SK-N-SH (cell line): ENCODE results near the gene MAP3K9. TPM values are rescaled to one million over a fixed set of nuclear protein-coding genes. Genes with fewer than 3 reads are reported as not detected.

Source experiments
- CTCF ChIA-PET: fragments of 300-600, 350-600 bp; formaldehyde crosslinking; extraction: SDS; loops from one replicate; lab custom pipeline; 2021; lab: Yijun Ruan, JAX
- POLR2A ChIA-PET: fragments of 350-600 bp; sonication (Branson Sonifier 250); formaldehyde crosslinking; extraction: SDS; loops from one replicate; lab custom pipeline; 2020; ENCODE audit warnings: antibody characterized with exemption, inconsistent platforms; lab: Yijun Ruan, JAX
- DNase-seq: peaks from one replicate; pipeline ENCODE4 v3.0.0; 2012
- H2AFZ ChIP-seq: fragments of 200-600 bp; sonication (generic); 2 replicates; pipeline ENCODE4 v1.8.1; 2016; ENCODE audit warnings: antibody characterized with exemption, mild to moderate bottlenecking, low read depth
- H3F3A ChIP-seq: fragments of 200-600 bp; sonication (generic); replicated peaks from 2 replicates; pipeline ENCODE3; 2016; ENCODE audit warnings: antibody characterized with exemption, mild to moderate bottlenecking; ENCODE audit not compliant: insufficient read depth
- H3K27ac ChIP-seq, 2 experiments: fragments of 200-500 bp in 1 of 2; fragments of 200-600 bp in 1 of 2; sonication (Bioruptor generic) in 1 of 2; sonication (generic), shearing (Covaris generic) in 1 of 2; 2 replicates each; pipeline versions ENCODE4 v1.5.1 to v1.6.1; 2014 to 2016; ENCODE audit warnings: low read depth in 2 of 2, inconsistent platforms in 1 of 2, low read length in 1 of 2, mild to moderate bottlenecking in 1 of 2, mixed read lengths in 1 of 2
- H3K27me3 ChIP-seq: fragments of 200-600 bp; sonication (generic), shearing (Covaris generic); 2 replicates; pipeline ENCODE4 v1.6.1; 2016; ENCODE audit warnings: mixed run types; ENCODE audit not compliant: insufficient read depth
- H3K36me3 ChIP-seq, 2 experiments: fragments of 200-500 bp in 1 of 2; fragments of 200-600 bp in 1 of 2; sonication (Bioruptor generic) in 1 of 2; sonication (generic) in 1 of 2; replicated peaks in 1 of 2; 2 replicates each; pipeline versions ENCODE3 to v1.5.1; 2014 to 2016; ENCODE audit warnings: low read length in 1 of 2, mild to moderate bottlenecking in 1 of 2; ENCODE audit not compliant: insufficient read depth in 2 of 2, control insufficient read depth in 1 of 2
- H3K4me1 ChIP-seq, 2 experiments: fragments of 200-500 bp in 1 of 2; fragments of 200-600 bp in 1 of 2; sonication (Bioruptor generic) in 1 of 2; sonication (generic), shearing (Covaris generic) in 1 of 2; 2 replicates each; pipeline versions ENCODE4 v1.5.1 to v1.6.1; 2014 to 2016; ENCODE audit warnings: low read depth in 1 of 2, low read length in 1 of 2, mixed run types in 1 of 2; ENCODE audit not compliant: insufficient read depth in 2 of 2, control insufficient read depth in 1 of 2
- H3K4me2 ChIP-seq: fragments of 200-600 bp; sonication (generic), shearing (Covaris generic); 2 replicates; pipeline ENCODE4 v1.6.1; 2017; ENCODE audit warnings: mixed run types
- H3K4me3 ChIP-seq, 2 experiments: fragments of 200-500 bp in 1 of 2; fragments of 200-600 bp in 1 of 2; sonication (Bioruptor generic) in 1 of 2; sonication (generic), shearing (Covaris generic) in 1 of 2; 2 replicates each; pipeline versions ENCODE4 v1.5.1 to v1.8.1; 2014 to 2016; ENCODE audit warnings: low read depth in 2 of 2, inconsistent platforms in 1 of 2, low read length in 1 of 2, mild to moderate bottlenecking in 1 of 2, mixed read lengths in 1 of 2, moderate library complexity in 1 of 2
- H3K79me2 ChIP-seq: fragments of 200-600 bp; sonication (generic); 2 replicates; pipeline ENCODE4 v1.8.1; 2017; ENCODE audit warnings: mild to moderate bottlenecking; ENCODE audit not compliant: insufficient read depth
- H3K9ac ChIP-seq: fragments of 200-600 bp; sonication (generic); 2 replicates; pipeline ENCODE4 v1.6.1; 2017; ENCODE audit warnings: mixed run types
- H3K9me2 ChIP-seq: fragments of 200-600 bp; sonication (generic); 2 replicates; pipeline ENCODE4 v1.6.1; 2017; ENCODE audit warnings: mixed run types
- H3K9me3 ChIP-seq: fragments of 200-600 bp; sonication (generic); 2 replicates; pipeline ENCODE4 v1.6.1; 2017; ENCODE audit warnings: mixed run types, mild to moderate bottlenecking, moderate library complexity
- H4K20me1 ChIP-seq: fragments of 200-600 bp; sonication (generic); 2 replicates; pipeline ENCODE4 v1.6.1; 2017; ENCODE audit warnings: mild to moderate bottlenecking, mixed run types; ENCODE audit not compliant: insufficient read depth
- EP300 ChIP-seq, 2 experiments: IDR thresholded peaks; 2 replicates each; pipeline versions ENCODE4 v1.4.0 to v1.6.1; 2012; ENCODE audit warnings: borderline replicate concordance in 1 of 2, low read depth in 1 of 2, low read length in 1 of 2
- EZH2phosphoT487 ChIP-seq: fragments of 200-600 bp; sonication (generic); IDR thresholded peaks from 2 replicates; pipeline ENCODE4 v1.6.1; 2017; ENCODE audit warnings: low read depth, mixed run types, mild to moderate bottlenecking, antibody characterized with exemption, moderate library complexity, borderline replicate concordance
- FOSL2 ChIP-seq: IDR thresholded peaks from 2 replicates; pipeline ENCODE4 v1.4.0; 2012; ENCODE audit warnings: low read depth, mild to moderate bottlenecking, moderate library complexity, borderline replicate concordance
- FOXJ3 ChIP-seq: sonication (generic); formaldehyde crosslinking; IDR thresholded peaks from 2 replicates; pipeline ENCODE4 v1.5.1; 2020; ENCODE audit warnings: mild to moderate bottlenecking, missing genetic modification reagents
- GABPA ChIP-seq: IDR thresholded peaks from 2 replicates; pipeline ENCODE4 v1.4.0; 2012; ENCODE audit warnings: low read depth, mild to moderate bottlenecking
- JUND ChIP-seq: IDR thresholded peaks from 2 replicates; pipeline ENCODE4 v1.4.0; 2012
- PBX3 ChIP-seq: IDR thresholded peaks from 2 replicates; pipeline ENCODE4; 2012
- RFX5 ChIP-seq: IDR thresholded peaks from 2 replicates; pipeline ENCODE4 v1.6.1; 2012; ENCODE audit warnings: mild to moderate bottlenecking, improper control_type of control experiment, low read length
- SIN3A ChIP-seq: IDR thresholded peaks from 2 replicates; pipeline ENCODE4 v1.6.1; 2012; ENCODE audit warnings: low read depth, mild to moderate bottlenecking, low read length, moderate library complexity, borderline replicate concordance
- TAF1 ChIP-seq: IDR thresholded peaks from 2 replicates; pipeline ENCODE4 v1.6.1; 2012; ENCODE audit warnings: low read depth, mild to moderate bottlenecking, low read length, moderate library complexity, borderline replicate concordance
- TCF12 ChIP-seq: IDR thresholded peaks from 2 replicates; pipeline ENCODE4 v1.4.0; 2012
- USF1 ChIP-seq: IDR thresholded peaks from 2 replicates; pipeline ENCODE4 v1.4.0; 2012; ENCODE audit warnings: low read depth, borderline replicate concordance
- WGBS: methylation state at CpG from one replicate; pipeline ENCODE4 v1.1.6; 2017; ENCODE audit warnings: low lambda C conversion rate; 5-methylcytosine and 5-hydroxymethylcytosine counted together
- polyA plus RNA-seq, 3 experiments: library from polyadenylated mRNA; depleted of rRNA; stranded (reverse); fragments of >200 nt; gene quantifications; 2 replicates each; pipeline ENCODE4 v1.2.3, GENCODE V29; 2012
- TF ChIP-seq, protein P1 (sequence below): fragments of 150-350 bp; IDR thresholded peaks from 2 replicates; pipeline ENCODE4 v1.6.1; 2017; ENCODE audit warnings: antibody characterized with exemption, low read length, low read depth, borderline replicate concordance
- TF ChIP-seq, protein P2 (sequence below): IDR thresholded peaks from 2 replicates; pipeline ENCODE4 v1.4.0; 2012; ENCODE audit warnings: low read depth
- TF ChIP-seq, protein P3 (sequence below): IDR thresholded peaks from 2 replicates; pipeline ENCODE4 v1.4.0; 2012; ENCODE audit warnings: low read depth, borderline replicate concordance

The MAP3K9 gene
- polyA plus RNA-seq, 1 of the 3 experiments (the other 2 are of a cell fraction), result 2.0 TPM

GRCh38 chr14:70792939-70793338 is 16.4 kb downstream of the MAP3K9 start:
- H3K4me1 ChIP-seq, result peaks cover 4 to 7% of the 10 kb centered on the region in 2 experiments; a peak in 3 of 4 replicates
- H3K79me2 ChIP-seq, result no peaks in the 10 kb centered on the region
- no peak overlapping the region for H3K4me3 ChIP-seq
- H3K9me3 ChIP-seq, result no peaks in the 10 kb centered on the region
- no peaks in the 10 kb centered on the region for H3K9me2 ChIP-seq
- 73% methylated on average over 9 of the region's 9 CpGs for WGBS
- no peak for TF ChIP-seq TAF1
- TF ChIP-seq FOSL2, result no peak
- no peak for TF ChIP-seq RFX5
- TF ChIP-seq PBX3, result no peak
- TF ChIP-seq USF1, result no peak
- peaks cover 0 to 9% of the 10 kb centered on the region in 2 experiments for H3K36me3 ChIP-seq
- no peak for DNase-seq
- H3K4me2 ChIP-seq, result no peak overlapping the region
- CTCF ChIA-PET, result no interaction called here
- no peak overlapping the region for H3K9ac ChIP-seq
- no peak overlapping the region for H2AFZ ChIP-seq
- no peak overlapping the region for H3K27ac ChIP-seq
- POLR2A ChIA-PET, result no interaction called here
- peaks cover 17% of the 10 kb centered on the region for H3F3A ChIP-seq
- H3K27me3 ChIP-seq, result no peaks in the 10 kb centered on the region
- H4K20me1 ChIP-seq, result no peaks in the 10 kb centered on the region; the same call in 1 of the 2 replicates

DNA sequence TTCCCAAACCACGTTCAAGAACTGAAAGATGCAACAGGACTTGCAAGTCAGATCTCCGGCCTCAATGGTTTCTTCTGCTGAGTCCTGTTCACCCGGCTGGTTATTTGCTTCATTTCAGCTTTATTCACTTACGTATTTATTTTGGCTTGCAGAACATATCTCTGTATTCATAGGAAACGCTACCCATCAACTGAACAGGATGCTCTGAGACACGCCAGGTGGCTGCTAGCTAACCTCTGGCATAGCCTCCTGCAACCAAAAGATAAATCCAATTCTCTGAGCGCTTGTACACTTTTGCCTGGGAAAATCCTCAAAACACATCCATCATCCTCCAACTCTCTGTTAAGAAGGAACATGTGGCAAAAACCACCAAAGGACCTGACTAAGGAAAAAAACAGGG is 17.3 kb downstream of the MAP3K9 start:
- Histone ChIP-seq H2AFZ (no peak overlapping the region), H3K27ac (no peak overlapping the region), H3K4me3 (no peak overlapping the region), H3K9ac (no peak overlapping the region), H3K36me3 (peaks cover 0 to 9% of the 10 kb centered on the region in 2 experiments), H3K27me3 (no peaks in the 10 kb centered on the region), H3K4me2 (no peak overlapping the region), H3K79me2 (no peaks in the 10 kb centered on the region), H4K20me1 (no peaks in the 10 kb centered on the region; the same call in 1 of the 2 replicates), H3K4me1 (peaks cover 4 to 7% of the 10 kb centered on the region in 2 experiments; a peak in 3 of 4 replicates), H3K9me2 (no peaks in the 10 kb centered on the region), H3K9me3 (no peaks in the 10 kb centered on the region), H3F3A (peaks cover 17% of the 10 kb centered on the region)
- WGBS, result 96% methylated on average over 7 of the region's 7 CpGs
- no peak for TF ChIP-seq EP300 (IDR thresholded peaks at IDR 0.05; ENCODE audit: borderline replicate concordance in 1 of 2, low read depth in 1 of 2, low read length in 1 of 2)
- TF ChIP-seq SIN3A, result no peak
- no peak for TF ChIP-seq EZH2phosphoT487
- TF ChIP-seq, protein P1, sequence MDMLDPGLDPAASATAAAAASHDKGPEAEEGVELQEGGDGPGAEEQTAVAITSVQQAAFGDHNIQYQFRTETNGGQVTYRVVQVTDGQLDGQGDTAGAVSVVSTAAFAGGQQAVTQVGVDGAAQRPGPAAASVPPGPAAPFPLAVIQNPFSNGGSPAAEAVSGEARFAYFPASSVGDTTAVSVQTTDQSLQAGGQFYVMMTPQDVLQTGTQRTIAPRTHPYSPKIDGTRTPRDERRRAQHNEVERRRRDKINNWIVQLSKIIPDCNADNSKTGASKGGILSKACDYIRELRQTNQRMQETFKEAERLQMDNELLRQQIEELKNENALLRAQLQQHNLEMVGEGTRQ, result no peak
- TF ChIP-seq GABPA, result no peak
- TF ChIP-seq PBX3, result no peak
- TF ChIP-seq, protein P2, sequence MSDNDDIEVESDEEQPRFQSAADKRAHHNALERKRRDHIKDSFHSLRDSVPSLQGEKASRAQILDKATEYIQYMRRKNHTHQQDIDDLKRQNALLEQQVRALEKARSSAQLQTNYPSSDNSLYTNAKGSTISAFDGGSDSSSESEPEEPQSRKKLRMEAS, result no peak
- TF ChIP-seq FOXJ3, result no peak
- TF ChIP-seq USF1, result no peak
- no peak for TF ChIP-seq TAF1
- TF ChIP-seq TCF12, result no peak
- TF ChIP-seq, protein P3, sequence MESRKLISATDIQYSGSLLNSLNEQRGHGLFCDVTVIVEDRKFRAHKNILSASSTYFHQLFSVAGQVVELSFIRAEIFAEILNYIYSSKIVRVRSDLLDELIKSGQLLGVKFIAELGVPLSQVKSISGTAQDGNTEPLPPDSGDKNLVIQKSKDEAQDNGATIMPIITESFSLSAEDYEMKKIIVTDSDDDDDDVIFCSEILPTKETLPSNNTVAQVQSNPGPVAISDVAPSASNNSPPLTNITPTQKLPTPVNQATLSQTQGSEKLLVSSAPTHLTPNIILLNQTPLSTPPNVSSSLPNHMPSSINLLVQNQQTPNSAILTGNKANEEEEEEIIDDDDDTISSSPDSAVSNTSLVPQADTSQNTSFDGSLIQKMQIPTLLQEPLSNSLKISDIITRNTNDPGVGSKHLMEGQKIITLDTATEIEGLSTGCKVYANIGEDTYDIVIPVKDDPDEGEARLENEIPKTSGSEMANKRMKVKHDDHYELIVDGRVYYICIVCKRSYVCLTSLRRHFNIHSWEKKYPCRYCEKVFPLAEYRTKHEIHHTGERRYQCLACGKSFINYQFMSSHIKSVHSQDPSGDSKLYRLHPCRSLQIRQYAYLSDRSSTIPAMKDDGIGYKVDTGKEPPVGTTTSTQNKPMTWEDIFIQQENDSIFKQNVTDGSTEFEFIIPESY, result no peak
- TF ChIP-seq JUND, result no peak
- TF ChIP-seq FOSL2, result no peak
- no peak for DNase-seq
- POLR2A ChIA-PET, result no interaction called here
- CTCF ChIA-PET, result no interaction called here
